H9 (cell line): ENCODE data around the gene PPM1B. TPM values are rescaled to one million over a fixed set of nuclear protein-coding genes. Genes with fewer than 3 reads are reported as not detected.
A peak's percentile ranks its signal among the peaks of the same experiment; 100 is the strongest.

ENCODE experiments used
- DNase-seq: peaks from one replicate; pipeline ENCODE4 v3.0.0-alpha.2; 2017
- H2AFZ ChIP-seq: one replicate; pipeline ENCODE4 v1.6.1; 2013; ENCODE audit warnings: mild to moderate bottlenecking, low read length, control low read depth, moderate library complexity
- H2AK5ac ChIP-seq: 2 replicates; pipeline ENCODE4 v1.6.1; 2013; ENCODE audit warnings: low read length, control low read depth, mixed read lengths; ENCODE audit not compliant: insufficient read length
- H2BK120ac ChIP-seq: one replicate; pipeline ENCODE4 v1.6.1; 2013; ENCODE audit warnings: low read depth, mild to moderate bottlenecking, low read length, control low read depth, inconsistent platforms; ENCODE audit not compliant: poor library complexity, severe bottlenecking
- H2BK12ac ChIP-seq: 2 replicates; pipeline ENCODE4 v1.6.1; 2013; ENCODE audit warnings: low read length, control low read depth, mixed read lengths, low read depth; ENCODE audit not compliant: insufficient read length
- H2BK15ac ChIP-seq: 2 replicates; pipeline ENCODE4 v1.6.1; 2013; ENCODE audit warnings: low read depth, low read length, control low read depth
- H2BK20ac ChIP-seq: one replicate; pipeline ENCODE4 v1.6.1; 2013; ENCODE audit warnings: low read depth, mild to moderate bottlenecking, low read length, control low read depth, inconsistent platforms; ENCODE audit not compliant: poor library complexity, severe bottlenecking
- H2BK5ac ChIP-seq: 2 replicates; pipeline ENCODE4 v1.6.1; 2013; ENCODE audit warnings: low read length, control low read depth, mixed read lengths; ENCODE audit not compliant: insufficient read length
- H3K14ac ChIP-seq: 2 replicates; pipeline ENCODE4 v1.6.1; 2013; ENCODE audit warnings: low read length, control low read depth; ENCODE audit not compliant: insufficient read depth
- H3K18ac ChIP-seq: 2 replicates; pipeline ENCODE4 v1.6.1; 2013; ENCODE audit warnings: low read depth, mild to moderate bottlenecking, mixed read lengths, low read length, control low read depth; ENCODE audit not compliant: insufficient read length
- H3K23ac ChIP-seq: 2 replicates; pipeline ENCODE4 v1.6.1; 2013; ENCODE audit warnings: low read length, control low read depth, mixed read lengths, low read depth; ENCODE audit not compliant: insufficient read length
- H3K23me2 ChIP-seq: 2 replicates; pipeline ENCODE4 v1.6.1; 2013; ENCODE audit warnings: low read depth, mild to moderate bottlenecking, mixed read lengths, low read length, control low read depth; ENCODE audit not compliant: insufficient read length, poor library complexity, severe bottlenecking
- H3K27ac ChIP-seq: 2 replicates; pipeline ENCODE4 v1.5.1; 2013; ENCODE audit warnings: low read length, control low read depth, mixed read lengths, low read depth; ENCODE audit not compliant: insufficient read length
- H3K27me3 ChIP-seq: 2 replicates; pipeline ENCODE4 v1.6.1; 2013; ENCODE audit warnings: low read length, control low read depth, inconsistent platforms; ENCODE audit not compliant: insufficient read depth
- H3K4ac ChIP-seq: 2 replicates; pipeline ENCODE4 v1.6.1; 2013; ENCODE audit warnings: low read depth, mild to moderate bottlenecking, control low read depth, inconsistent platforms, low read length, moderate library complexity
- H3K4me1 ChIP-seq: 2 replicates; pipeline ENCODE4 v1.6.1; 2013; ENCODE audit warnings: low read length, control low read depth, inconsistent platforms; ENCODE audit not compliant: insufficient read depth
- H3K4me2 ChIP-seq: 2 replicates; pipeline ENCODE4 v1.6.1; 2013; ENCODE audit warnings: low read length, control low read depth, mixed read lengths; ENCODE audit not compliant: insufficient read length, insufficient read depth
- H3K56ac ChIP-seq: 2 replicates; pipeline ENCODE4 v1.6.1; 2013; ENCODE audit warnings: low read depth, mild to moderate bottlenecking, mixed read lengths, low read length, control low read depth; ENCODE audit not compliant: insufficient read length
- H3K79me1 ChIP-seq: 2 replicates; pipeline ENCODE4 v1.6.1; 2013; ENCODE audit warnings: low read depth, mild to moderate bottlenecking, moderate library complexity, low read length, control low read depth, inconsistent platforms; ENCODE audit not compliant: insufficient read depth, poor library complexity, severe bottlenecking
- H3K79me2 ChIP-seq: 2 replicates; pipeline ENCODE4 v1.6.1; 2013; ENCODE audit warnings: low read length, control low read depth, inconsistent platforms; ENCODE audit not compliant: insufficient read depth
- H3K9ac ChIP-seq: 2 replicates; pipeline ENCODE4 v1.6.1; 2013; ENCODE audit warnings: low read length, control low read depth, mixed read lengths; ENCODE audit not compliant: insufficient read length; ENCODE audit errors: extremely low read depth
- H3K9me3 ChIP-seq: one replicate; pipeline ENCODE4 v1.6.1; 2013; ENCODE audit warnings: low read depth, low read length, inconsistent platforms; ENCODE audit not compliant: control insufficient read depth
- H3T11ph ChIP-seq: one replicate; pipeline ENCODE4 v1.6.1; 2013; ENCODE audit warnings: mild to moderate bottlenecking, low read length, control low read depth, inconsistent platforms
- H4K20me1 ChIP-seq: one replicate; pipeline ENCODE4 v1.6.1; 2013; ENCODE audit not compliant: control insufficient read depth, insufficient read length, insufficient read depth
- H4K5ac ChIP-seq: 2 replicates; pipeline ENCODE4 v1.6.1; 2013; ENCODE audit warnings: low read depth, mild to moderate bottlenecking, mixed read lengths, low read length, control low read depth; ENCODE audit not compliant: insufficient read length
- H4K8ac ChIP-seq: replicated peaks from 2 replicates; pipeline ENCODE4 v1.6.1; 2013; ENCODE audit warnings: low read length, control low read depth, mixed read lengths, low read depth; ENCODE audit not compliant: insufficient read length
- H4K91ac ChIP-seq: 2 replicates; pipeline ENCODE4 v1.6.1; 2013; ENCODE audit warnings: low read depth, mild to moderate bottlenecking, moderate library complexity, mixed read lengths, low read length, control low read depth; ENCODE audit not compliant: insufficient read length
- H3K27ac Mint-ChIP-seq, 3 experiments: 2 replicates in 2 of 3; 3 replicates in 1 of 3; pipeline ENCODE4 v1.8.0; 2020 to 2021; ENCODE audit warnings: mixed read lengths in 3 of 3, mild to moderate bottlenecking in 1 of 3, moderate library complexity in 1 of 3
- H3K27me3 Mint-ChIP-seq: 2 replicates; pipeline ENCODE4 v1.8.0; 2021; ENCODE audit warnings: low read depth, mild to moderate bottlenecking, moderate library complexity, mixed read lengths
- H3K36me3 Mint-ChIP-seq, 3 experiments: 2 replicates in 2 of 3; 3 replicates in 1 of 3; pipeline ENCODE4 v1.8.0; 2020 to 2021; ENCODE audit warnings: low read depth in 3 of 3, mixed read lengths in 3 of 3; ENCODE audit not compliant: insufficient read depth in 1 of 3
- H3K4me1 Mint-ChIP-seq, 2 experiments: 2 replicates each; pipeline ENCODE4 v1.8.0; 2020; ENCODE audit warnings: mixed read lengths in 2 of 2
- H3K4me3 Mint-ChIP-seq, 2 experiments: 2 replicates in 1 of 2; 3 replicates in 1 of 2; pipeline ENCODE4 v1.8.0; 2020 to 2021; ENCODE audit warnings: mild to moderate bottlenecking in 2 of 2, mixed read lengths in 2 of 2, moderate library complexity in 1 of 2
- H3K9me3 Mint-ChIP-seq, 2 experiments: 2 replicates in 1 of 2; 3 replicates in 1 of 2; pipeline ENCODE4 v1.8.0; 2020; ENCODE audit warnings: mild to moderate bottlenecking in 2 of 2, mixed read lengths in 2 of 2, moderate library complexity in 1 of 2
- WGBS: extraction: QIAGEN DNeasy Blood & Tissue Kit; methylation state at CpG from one replicate; pipeline ENCODE4 v1.1.7; 2013; ENCODE audit warnings: missing lambda C conversion rate, low lambda C conversion rate, mixed read lengths; ENCODE audit not compliant: insufficient read length; ENCODE audit errors: extremely low coverage; 5-methylcytosine and 5-hydroxymethylcytosine counted together
- total RNA-seq: library from RNA; stranded (reverse); gene quantifications from 2 replicates; pipeline ENCODE4 v1.2.1, GENCODE V29; 2021
- TF ChIP-seq, protein P1 (sequence below): fragments of 200-600 bp; sonication (generic); conservative IDR thresholded peaks from 3 replicates; pipeline ENCODE4 v1.8.0; 2021; ENCODE audit warnings: antibody characterized with exemption, mild to moderate bottlenecking

The PPM1B gene
- total RNA-seq, 1 experiment from 2014 or later: 156 TPM

DNA sequence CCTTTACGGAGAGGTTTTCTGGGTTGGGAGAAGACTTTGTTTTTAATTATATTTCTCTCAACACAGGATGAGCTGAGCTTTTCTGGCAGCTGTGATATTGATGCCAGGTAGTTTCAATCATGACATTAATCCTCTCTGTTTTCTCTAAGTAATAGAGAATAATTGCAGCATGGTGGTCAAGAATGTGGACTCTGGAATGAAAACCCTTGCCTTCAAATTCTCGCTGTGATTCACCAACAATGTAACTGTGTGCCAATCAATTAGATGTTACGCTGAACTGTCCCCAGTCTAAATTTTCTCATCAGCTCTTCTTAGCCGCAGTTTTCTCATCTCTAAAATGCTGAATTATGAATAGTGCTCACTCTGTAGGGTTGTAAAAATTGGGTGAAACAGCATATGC lies 31.6 kb upstream of the PPM1B start:
- Histone ChIP-seq H3K23me2 (no peaks in the 10 kb centered on the region), H2AK5ac (no peak overlapping the region), H4K20me1 (no peaks in the 10 kb centered on the region), H2BK15ac (no peak overlapping the region), H3K79me1 (no peaks in the 10 kb centered on the region), H3K18ac (no peak overlapping the region), H3K27me3 (no peaks in the 10 kb centered on the region), H3K27ac (peak overlapping the region; percentile 100), H2BK5ac (peak overlapping the region; percentile 93), H2AFZ (no peak overlapping the region), H3K23ac (no peak overlapping the region), H3K9me3 (no peaks in the 10 kb centered on the region), H2BK12ac (peak overlapping the region; percentile 84), H2BK120ac (no peak overlapping the region), H3K14ac (no peak overlapping the region), H3K9ac (peak overlapping the region; percentile 49), H2BK20ac (no peak overlapping the region), H4K5ac (no peak overlapping the region), H3T11ph (peak overlapping the region; percentile 87), H3K4me2 (no peak overlapping the region), H3K56ac (no peak overlapping the region), H4K91ac (no peak overlapping the region), H3K79me2 (no peaks in the 10 kb centered on the region), H3K4me1 (peaks cover 10% of the 10 kb centered on the region; the same call in 1 of the 2 replicates), H3K4ac (no peak overlapping the region; the same call in 1 of the 2 replicates), H4K8ac (no peak overlapping the region)
- no CpG with 5 or more reads among the region's 4 CpGs for WGBS
- Mint-ChIP-seq H3K27me3 (no peaks in the 10 kb centered on the region), H3K36me3 (peaks cover 4 to 31% (median 18%) of the 10 kb centered on the region in 3 experiments), H3K4me3 (no peak overlapping the region), H3K9me3 (peaks cover 18% of the 10 kb centered on the region in 2 experiments), H3K4me1 (peaks cover 61 to 63% of the 10 kb centered on the region in 2 experiments), H3K27ac (peak overlapping the region; percentile 18 to 100 (median 99))
- DNase-seq: no peak
- TF ChIP-seq, protein P1, sequence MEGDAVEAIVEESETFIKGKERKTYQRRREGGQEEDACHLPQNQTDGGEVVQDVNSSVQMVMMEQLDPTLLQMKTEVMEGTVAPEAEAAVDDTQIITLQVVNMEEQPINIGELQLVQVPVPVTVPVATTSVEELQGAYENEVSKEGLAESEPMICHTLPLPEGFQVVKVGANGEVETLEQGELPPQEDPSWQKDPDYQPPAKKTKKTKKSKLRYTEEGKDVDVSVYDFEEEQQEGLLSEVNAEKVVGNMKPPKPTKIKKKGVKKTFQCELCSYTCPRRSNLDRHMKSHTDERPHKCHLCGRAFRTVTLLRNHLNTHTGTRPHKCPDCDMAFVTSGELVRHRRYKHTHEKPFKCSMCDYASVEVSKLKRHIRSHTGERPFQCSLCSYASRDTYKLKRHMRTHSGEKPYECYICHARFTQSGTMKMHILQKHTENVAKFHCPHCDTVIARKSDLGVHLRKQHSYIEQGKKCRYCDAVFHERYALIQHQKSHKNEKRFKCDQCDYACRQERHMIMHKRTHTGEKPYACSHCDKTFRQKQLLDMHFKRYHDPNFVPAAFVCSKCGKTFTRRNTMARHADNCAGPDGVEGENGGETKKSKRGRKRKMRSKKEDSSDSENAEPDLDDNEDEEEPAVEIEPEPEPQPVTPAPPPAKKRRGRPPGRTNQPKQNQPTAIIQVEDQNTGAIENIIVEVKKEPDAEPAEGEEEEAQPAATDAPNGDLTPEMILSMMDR: no peak
